KMS-11 (cell line): Measurements from ENCODE around the gene GDF7.

ENCODE experiments used
- H2AFZ ChIP-seq: fragments of 200-600 bp; sonication (generic); 2 replicates; pipeline ENCODE4 v1.6.1; 2016; ENCODE audit warnings: antibody characterized with exemption, mixed run types, low read depth
- H3K27ac ChIP-seq: fragments of 200-600 bp; sonication (generic); 2 replicates; pipeline ENCODE4 v1.6.1; 2016; ENCODE audit warnings: mild to moderate bottlenecking, mixed run types
- H3K27me3 ChIP-seq: fragments of 200-600 bp; sonication (generic); 2 replicates; pipeline ENCODE4 v1.6.1; 2017; ENCODE audit warnings: mild to moderate bottlenecking, low read depth, mixed run types, moderate library complexity; ENCODE audit not compliant: insufficient read depth
- H3K36me3 ChIP-seq: fragments of 200-600 bp; sonication (generic); 2 replicates; pipeline ENCODE4 v1.6.1; 2017; ENCODE audit warnings: mild to moderate bottlenecking, mixed run types; ENCODE audit not compliant: insufficient read depth
- H3K4me1 ChIP-seq: fragments of 200-600 bp; sonication (generic); 2 replicates; pipeline ENCODE4 v1.6.1; 2016; ENCODE audit warnings: mild to moderate bottlenecking, low read depth, mixed run types; ENCODE audit not compliant: poor library complexity, severe bottlenecking
- H3K4me2 ChIP-seq: fragments of 200-600 bp; sonication (generic); 2 replicates; pipeline ENCODE4 v1.7.0; 2016; ENCODE audit warnings: mild to moderate bottlenecking, mixed run types
- H3K4me3 ChIP-seq: fragments of 200-600 bp; sonication (generic); IDR thresholded peaks from 2 replicates; pipeline ENCODE4 v1.6.1; 2017; ENCODE audit warnings: low read depth, low read length, mixed read lengths; ENCODE audit not compliant: insufficient read depth
- H3K79me2 ChIP-seq: fragments of 200-600 bp; sonication (generic); 2 replicates; pipeline ENCODE4 v1.6.1; 2016; ENCODE audit warnings: low read depth, mixed run types; ENCODE audit not compliant: insufficient read depth
- H3K9ac ChIP-seq: fragments of 200-600 bp; sonication (generic); 2 replicates; pipeline ENCODE4 v1.6.1; 2016; ENCODE audit warnings: mild to moderate bottlenecking, mixed run types
- H4K20me1 ChIP-seq: fragments of 200-600 bp; sonication (generic); 2 replicates; pipeline ENCODE4 v1.6.1; 2016; ENCODE audit warnings: mild to moderate bottlenecking, mixed run types; ENCODE audit not compliant: insufficient read depth
- CTCF ChIP-seq: fragments of 200-600 bp; sonication (generic); conservative IDR thresholded peaks from 2 replicates; pipeline ENCODE4 v1.6.1; 2017; ENCODE audit warnings: low read depth, mild to moderate bottlenecking, antibody characterized with exemption, low read length, moderate library complexity, mixed read lengths

The GDF7 gene

GRCh38 chr2:20666304-20667150 is at the start of gene GDF7:
Gene GDF7, plus strand, starts transcription at chr2:20667144. Its CDS starts 96 bp downstream, at chr2:20667240.
- Histone ChIP-seq H3K4me2 (no peak within 1 kb of the TSS), H2AFZ (no peak within 1 kb of the TSS), H3K9ac (no peak within 1 kb of the TSS), H4K20me1 (no peaks in the 10 kb centered on the region), H3K27me3 (no peaks in the 10 kb centered on the region), H3K4me1 (no peaks in the 10 kb centered on the region), H3K36me3 (no peaks in the 10 kb centered on the region), H3K27ac (no peak within 1 kb of the TSS), H3K79me2 (no peaks in the 10 kb centered on the region), H3K4me3 (no peak within 1 kb of the TSS)
- TF ChIP-seq CTCF, result no peak

- Histone ChIP-seq H3K4me2 (no peak overlapping the region), H3K4me3 (no peak overlapping the region), H3K4me1 (peaks cover 14% of the 10 kb centered on the region), H2AFZ (no peak overlapping the region), H3K79me2 (no peaks in the 10 kb centered on the region), H3K27ac (no peak overlapping the region), H4K20me1 (no peaks in the 10 kb centered on the region), H3K9ac (no peak overlapping the region), H3K36me3 (no peaks in the 10 kb centered on the region), H3K27me3 (no peaks in the 10 kb centered on the region)
- no peak; the same call in 1 of the 2 replicates for TF ChIP-seq CTCF
These were observed 49.0 kb upstream of the GDF7 start for GRCh38 chr2:20617892-20618467.

- TF ChIP-seq CTCF, result no peak
- no peak overlapping the region for H3K9ac ChIP-seq
- H3K4me1 ChIP-seq, result peaks cover 14% of the 10 kb centered on the region
- H3K27me3 ChIP-seq, result no peaks in the 10 kb centered on the region
- H3K36me3 ChIP-seq, result no peaks in the 10 kb centered on the region
- no peaks in the 10 kb centered on the region for H4K20me1 ChIP-seq
- H2AFZ ChIP-seq, result no peak overlapping the region
- no peak overlapping the region for H3K27ac ChIP-seq
- H3K4me2 ChIP-seq, result no peak overlapping the region
- H3K4me3 ChIP-seq, result no peak overlapping the region
- H3K79me2 ChIP-seq, result no peaks in the 10 kb centered on the region
These were observed 48.5 kb upstream of the GDF7 start for GRCh38 chr2:20618468-20618885.

GRCh38 chr2:20618886-20619521 is 47.9 kb upstream of the GDF7 start:
- Histone ChIP-seq H3K27ac (no peak overlapping the region), H2AFZ (no peak overlapping the region), H3K4me1 (peaks cover 10% of the 10 kb centered on the region), H3K9ac (no peak overlapping the region), H4K20me1 (no peaks in the 10 kb centered on the region), H3K27me3 (no peaks in the 10 kb centered on the region), H3K36me3 (no peaks in the 10 kb centered on the region), H3K4me3 (no peak overlapping the region), H3K4me2 (no peak overlapping the region), H3K79me2 (no peaks in the 10 kb centered on the region)
- no peak for TF ChIP-seq CTCF
